ENCODE measurements around the gene SPATA2L. TPM values are rescaled to one million over a fixed set of nuclear protein-coding genes. Genes with fewer than 3 reads are reported as not detected.
A peak's percentile ranks its signal among the peaks of the same experiment; 100 is the strongest.
"Not testable (repeated sequence)": the region's sequence is repeated elsewhere in the genome, so short reads cannot be mapped to it uniquely, and the experiment has no call there.

Gene SPATA2L
- total RNA-seq, 1 donor from 2014 or later: 9.3 TPM

DNA sequence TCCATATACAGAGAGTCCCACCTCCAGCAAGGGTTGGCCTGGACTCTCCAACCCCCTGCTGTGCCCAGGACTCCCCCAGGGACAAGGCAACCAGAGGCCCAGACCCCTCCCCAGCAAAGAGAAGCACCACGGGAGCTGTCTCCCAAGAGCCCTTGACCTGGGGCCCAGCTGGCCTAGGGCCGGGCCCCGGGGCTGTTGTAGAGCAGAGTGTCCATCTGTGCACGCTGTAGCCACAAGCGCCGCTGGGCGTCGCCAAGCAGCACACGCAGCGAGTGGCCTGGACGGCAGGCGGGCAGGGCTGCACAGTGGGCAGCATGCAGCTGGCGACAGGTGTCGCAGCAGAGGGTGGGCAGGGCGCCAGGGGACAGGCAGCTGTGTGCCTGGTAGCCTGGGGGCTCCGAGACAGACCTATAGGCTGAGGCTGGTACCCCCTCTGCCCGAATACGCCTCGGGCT, 4.3 kb downstream of the SPATA2L start:
- H3K4me1 Mint-ChIP-seq (ENCODE audit: low read depth): peaks cover 5% of the 10 kb centered on the region
- no peak overlapping the region for H3K4me3 Mint-ChIP-seq (ENCODE audit: unreplicated experiment)
- DNase-seq (ENCODE audit: low spot score): no peak
- H3K27ac Mint-ChIP-seq (ENCODE audit: unreplicated experiment): no peak overlapping the region
- no peaks in the 10 kb centered on the region for H3K9me3 Mint-ChIP-seq (ENCODE audit: low read depth)
- no peaks in the 10 kb centered on the region for H3K27me3 Mint-ChIP-seq (ENCODE audit: low read depth)
- H3K36me3 Mint-ChIP-seq (ENCODE audit: low read depth): peaks cover 4% of the 10 kb centered on the region
- TF ChIP-seq, protein P1, sequence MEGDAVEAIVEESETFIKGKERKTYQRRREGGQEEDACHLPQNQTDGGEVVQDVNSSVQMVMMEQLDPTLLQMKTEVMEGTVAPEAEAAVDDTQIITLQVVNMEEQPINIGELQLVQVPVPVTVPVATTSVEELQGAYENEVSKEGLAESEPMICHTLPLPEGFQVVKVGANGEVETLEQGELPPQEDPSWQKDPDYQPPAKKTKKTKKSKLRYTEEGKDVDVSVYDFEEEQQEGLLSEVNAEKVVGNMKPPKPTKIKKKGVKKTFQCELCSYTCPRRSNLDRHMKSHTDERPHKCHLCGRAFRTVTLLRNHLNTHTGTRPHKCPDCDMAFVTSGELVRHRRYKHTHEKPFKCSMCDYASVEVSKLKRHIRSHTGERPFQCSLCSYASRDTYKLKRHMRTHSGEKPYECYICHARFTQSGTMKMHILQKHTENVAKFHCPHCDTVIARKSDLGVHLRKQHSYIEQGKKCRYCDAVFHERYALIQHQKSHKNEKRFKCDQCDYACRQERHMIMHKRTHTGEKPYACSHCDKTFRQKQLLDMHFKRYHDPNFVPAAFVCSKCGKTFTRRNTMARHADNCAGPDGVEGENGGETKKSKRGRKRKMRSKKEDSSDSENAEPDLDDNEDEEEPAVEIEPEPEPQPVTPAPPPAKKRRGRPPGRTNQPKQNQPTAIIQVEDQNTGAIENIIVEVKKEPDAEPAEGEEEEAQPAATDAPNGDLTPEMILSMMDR (IDR thresholded peaks at IDR 0.05): no peak

DNA sequence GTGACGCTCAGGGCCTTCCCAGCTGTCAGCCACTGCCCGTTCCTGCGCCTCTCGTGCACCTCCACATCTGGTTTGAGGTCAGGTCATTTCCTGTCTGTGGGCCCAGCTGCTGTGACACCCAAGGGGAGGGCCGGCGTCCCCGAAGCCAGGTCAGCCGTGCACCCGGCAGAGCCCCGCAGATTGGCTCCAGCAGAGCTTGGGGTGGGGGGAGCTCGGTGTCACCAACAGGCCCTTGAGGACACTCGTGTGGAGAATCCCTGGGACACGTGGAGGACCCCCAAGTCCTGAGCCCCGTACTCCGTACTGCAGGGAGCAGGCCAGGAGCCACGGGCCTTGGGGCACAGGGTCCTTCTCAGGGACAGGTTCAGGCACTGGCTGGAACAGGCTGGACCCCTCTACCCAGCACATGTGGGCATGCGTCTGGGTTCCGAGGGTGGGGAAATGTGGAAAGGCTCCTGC, 4.8 kb downstream of the SPATA2L start:
- no peaks in the 10 kb centered on the region for H3K9me3 Mint-ChIP-seq (ENCODE audit: low read depth)
- no peak overlapping the region for H3K27ac Mint-ChIP-seq (ENCODE audit: unreplicated experiment)
- DNase-seq (ENCODE audit: low spot score): peak; percentile 87

DNA sequence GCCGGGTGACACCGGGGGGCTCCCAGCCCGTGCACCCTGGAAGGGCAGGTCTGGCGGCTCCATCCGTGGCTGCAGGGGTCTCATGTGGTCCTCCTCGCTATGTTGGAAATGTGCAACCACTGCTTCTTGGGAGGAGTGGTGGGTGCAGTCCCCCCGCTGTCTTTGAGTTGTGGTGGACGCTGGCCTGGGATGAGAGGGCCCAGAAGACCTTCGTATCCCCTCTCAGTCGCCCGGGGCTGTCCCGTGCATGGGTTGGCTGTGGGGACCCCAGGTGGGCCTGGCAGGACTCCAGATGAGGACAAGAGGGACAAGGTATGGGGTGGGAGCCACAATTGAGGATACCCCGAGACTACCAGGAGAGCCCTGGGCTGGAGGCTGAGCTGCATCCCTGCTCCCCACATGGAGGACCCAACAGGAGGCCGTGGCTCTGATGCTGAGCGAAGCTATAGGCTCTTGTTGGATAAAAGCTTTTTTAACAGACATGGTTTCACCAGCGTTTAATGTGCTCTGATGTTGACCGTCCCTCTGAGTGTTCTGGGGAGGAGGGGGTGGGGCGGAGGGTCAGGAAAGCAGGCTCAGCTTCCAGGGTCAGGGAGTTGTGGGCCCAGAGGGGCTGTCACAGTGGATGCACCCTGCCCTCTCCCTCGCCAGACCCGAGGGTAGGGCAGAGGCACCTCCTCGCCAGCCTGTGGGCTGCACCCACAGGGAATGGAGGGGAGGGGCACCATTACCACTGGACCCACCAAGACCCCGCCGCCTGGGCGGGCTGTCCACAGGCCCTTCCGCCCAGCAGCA, 5.4 kb downstream of the SPATA2L start:
- H3K27ac Mint-ChIP-seq (ENCODE audit: unreplicated experiment): no peak overlapping the region
- no peaks in the 10 kb centered on the region for H3K9me3 Mint-ChIP-seq (ENCODE audit: low read depth)
- H3K4me3 Mint-ChIP-seq (ENCODE audit: unreplicated experiment): no peak overlapping the region
- peaks cover 4% of the 10 kb centered on the region for H3K36me3 Mint-ChIP-seq (ENCODE audit: low read depth)
- peak; percentile 85 for DNase-seq (ENCODE audit: low spot score)
- H3K4me1 Mint-ChIP-seq (ENCODE audit: low read depth): peaks cover 5% of the 10 kb centered on the region
- H3K27me3 Mint-ChIP-seq (ENCODE audit: low read depth): no peaks in the 10 kb centered on the region
- TF ChIP-seq, protein P1 (IDR thresholded peaks at IDR 0.05): no peak

More for the DNA sequence above, 4.8 kb downstream of the SPATA2L start:
- Mint-ChIP-seq H3K4me1 (ENCODE audit: low read depth) (peaks cover 5% of the 10 kb centered on the region), H3K27me3 (ENCODE audit: low read depth) (no peaks in the 10 kb centered on the region), H3K36me3 (ENCODE audit: low read depth) (peaks cover 4% of the 10 kb centered on the region), H3K4me3 (ENCODE audit: unreplicated experiment) (no peak overlapping the region)
- TF ChIP-seq, protein P1 (IDR thresholded peaks at IDR 0.05): no peak

DNA sequence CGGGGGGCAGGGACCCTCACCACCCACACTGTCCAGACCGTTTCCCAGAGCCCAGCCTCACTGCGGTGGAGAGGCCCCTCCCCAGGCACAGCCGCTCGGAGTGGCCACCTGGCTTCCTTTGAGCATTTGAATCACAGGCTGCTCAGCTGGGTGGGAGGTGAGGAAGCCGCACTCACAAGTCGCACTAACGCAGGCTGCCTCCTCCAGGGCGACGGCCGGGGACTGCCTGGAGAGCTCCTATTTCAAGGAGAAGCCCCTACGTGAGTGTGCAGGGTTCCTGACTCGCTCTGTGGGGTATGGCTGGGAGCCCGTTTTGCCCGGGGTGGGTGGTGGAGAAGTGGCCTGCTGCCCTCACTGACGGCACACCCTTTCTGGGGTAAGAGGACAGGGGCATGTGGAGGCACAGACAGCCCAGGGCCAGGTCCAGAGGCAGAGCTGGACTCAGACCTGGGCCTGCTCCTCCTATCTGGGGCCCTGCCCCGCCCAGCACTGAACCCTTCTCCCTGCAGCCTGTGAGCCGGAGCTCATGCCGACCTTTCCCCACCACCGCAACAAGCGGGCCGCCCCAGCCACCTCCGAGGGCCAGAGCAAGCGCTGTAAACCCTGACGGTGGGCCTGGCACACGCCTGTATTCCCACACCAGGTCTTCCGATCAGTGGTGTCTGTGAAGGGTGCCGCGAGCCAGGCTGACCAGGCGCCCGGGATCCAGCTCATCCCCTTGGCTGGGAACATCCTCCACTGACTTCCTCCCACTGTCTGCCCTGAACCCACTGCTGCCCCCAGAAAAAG, 6.2 kb downstream of the SPATA2L start:
- H3K27ac Mint-ChIP-seq (ENCODE audit: unreplicated experiment): no peak overlapping the region
- H3K36me3 Mint-ChIP-seq (ENCODE audit: low read depth): peaks cover 5% of the 10 kb centered on the region
- H3K4me3 Mint-ChIP-seq (ENCODE audit: unreplicated experiment): no peak overlapping the region
- DNase-seq (ENCODE audit: low spot score): peak; percentile 91
- no peaks in the 10 kb centered on the region for H3K27me3 Mint-ChIP-seq (ENCODE audit: low read depth)
- TF ChIP-seq, protein P1 (IDR thresholded peaks at IDR 0.05): no peak
- H3K9me3 Mint-ChIP-seq (ENCODE audit: low read depth): no peaks in the 10 kb centered on the region
- H3K4me1 Mint-ChIP-seq (ENCODE audit: low read depth): peaks cover 5% of the 10 kb centered on the region

DNA sequence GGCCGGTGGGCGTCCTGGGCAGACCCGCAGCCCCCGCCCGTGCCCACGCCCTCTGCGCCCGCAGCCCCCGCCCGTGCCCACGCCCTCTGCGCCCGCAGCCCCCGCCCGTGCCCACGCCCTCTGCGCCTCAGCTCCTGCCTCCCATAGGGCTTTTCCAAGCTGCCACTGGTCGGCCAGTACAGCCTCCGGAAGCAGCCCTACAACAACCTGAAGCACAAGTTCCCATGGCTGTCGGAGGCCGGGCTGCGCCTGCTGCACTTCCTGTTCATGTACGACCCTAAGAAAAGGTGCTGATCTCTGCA, 6.8 kb downstream of the SPATA2L start:
- not testable (repeated sequence) for H3K27ac Mint-ChIP-seq (ENCODE audit: unreplicated experiment); H3K4me1 Mint-ChIP-seq (ENCODE audit: low read depth); H3K9me3 Mint-ChIP-seq (ENCODE audit: low read depth)

More for the DNA sequence above, 6.8 kb downstream of the SPATA2L start:
- H3K27me3 Mint-ChIP-seq (ENCODE audit: low read depth); H3K4me3 Mint-ChIP-seq (ENCODE audit: unreplicated experiment); DNase-seq (ENCODE audit: low spot score); H3K36me3 Mint-ChIP-seq (ENCODE audit: low read depth): not testable (repeated sequence)
